NCI-H446 treated with DMSO at 0.1 percent for 48 hours (cell line): Measurements from ENCODE around the gene C1QL3.

Experiments used
- DNase-seq: peaks from one replicate; lab custom pipeline; 2025; lab: John Stamatoyannopoulos, UW

C1QL3 gene

DNA sequence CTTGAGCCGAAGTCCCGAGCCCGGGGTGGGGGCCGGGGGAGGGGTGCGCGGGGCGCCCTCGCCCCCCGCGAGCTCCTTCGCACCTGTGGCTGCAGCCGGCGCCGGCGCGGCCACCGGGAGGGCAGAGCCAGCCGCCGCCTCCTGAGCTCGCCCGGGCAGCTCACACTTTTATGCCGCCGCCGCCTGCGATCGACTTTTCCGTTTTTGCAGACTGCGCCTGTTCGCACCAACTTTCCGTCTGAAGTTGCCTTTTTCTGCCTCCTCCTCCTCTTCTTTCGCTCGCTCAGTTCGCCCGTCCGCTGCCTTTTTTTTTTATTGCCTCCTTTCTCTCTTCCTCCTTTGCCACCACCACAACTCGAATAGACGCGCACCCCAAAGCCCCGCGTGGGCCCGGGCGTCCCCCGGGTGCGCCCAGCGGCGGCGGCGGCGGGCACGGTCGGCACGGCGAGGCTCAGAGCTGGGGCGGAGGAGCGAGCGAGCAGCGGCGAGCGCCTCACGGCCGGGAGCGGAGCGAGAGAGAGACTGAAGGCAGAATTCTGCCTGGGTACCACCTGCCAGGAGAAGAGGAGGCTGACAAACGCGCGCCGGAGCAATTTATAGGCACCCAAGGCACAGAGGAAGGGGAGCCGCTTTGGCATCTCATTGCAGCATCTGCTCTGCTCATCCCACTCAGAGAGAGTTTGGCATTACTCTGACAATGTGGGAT lies at the start of gene C1QL3:
TSS of gene C1QL3 (minus strand) at position 569 of the 706 bp plus-strand sequence. CDS start 814 bp downstream, outside the sequence.
- no peak for DNase-seq

DNA sequence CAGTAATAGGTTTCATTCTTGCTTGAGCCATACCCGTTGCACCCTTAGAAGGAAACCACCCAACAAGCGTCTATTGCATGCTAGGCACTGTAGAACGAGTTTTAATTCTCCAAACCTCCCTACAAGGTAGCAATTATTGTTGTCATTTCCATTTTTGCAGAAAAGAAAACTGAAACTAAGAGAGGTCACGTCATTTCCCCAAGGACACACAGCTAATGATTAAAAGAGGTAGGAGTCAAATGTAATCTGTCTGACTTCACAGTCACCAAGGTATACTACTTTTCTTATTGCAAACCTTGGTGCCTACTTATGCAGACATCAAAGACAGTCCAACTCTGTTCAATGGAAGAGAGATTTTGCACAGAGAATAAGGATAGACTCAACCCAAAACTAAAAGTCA lies 49.1 kb upstream of the C1QL3 start:
- no peak for DNase-seq

DNA sequence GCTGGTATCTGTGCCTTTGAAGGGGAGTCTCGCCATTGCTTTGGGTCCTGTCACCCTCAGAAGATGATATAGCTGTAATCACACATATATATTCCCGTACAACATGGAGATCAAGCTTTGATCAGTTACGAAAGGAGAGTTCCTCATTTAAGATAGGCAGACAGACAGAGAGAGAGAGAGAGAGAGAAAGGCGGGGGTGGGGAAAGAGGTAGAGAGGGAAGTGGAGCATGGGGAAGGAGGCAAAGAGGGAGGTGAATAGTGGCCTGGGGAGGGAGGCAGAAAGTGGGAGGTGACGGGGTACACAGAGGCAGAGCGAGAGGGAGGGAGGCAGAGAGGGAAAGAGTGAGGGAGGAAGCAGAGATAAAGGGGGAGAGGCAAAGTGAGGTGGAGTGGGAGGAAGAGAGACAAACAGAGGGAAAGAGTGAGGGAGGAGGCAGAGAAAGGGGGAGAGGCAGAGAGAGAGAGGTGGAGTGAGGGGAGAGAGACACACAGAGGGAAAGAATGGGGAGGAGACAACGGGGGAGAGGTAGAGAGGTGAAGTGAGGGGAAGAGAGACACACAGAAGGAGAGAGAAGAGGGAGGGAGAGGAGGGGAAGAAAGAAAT lies 44.6 kb upstream of the C1QL3 start:
- no peak for DNase-seq

DNA sequence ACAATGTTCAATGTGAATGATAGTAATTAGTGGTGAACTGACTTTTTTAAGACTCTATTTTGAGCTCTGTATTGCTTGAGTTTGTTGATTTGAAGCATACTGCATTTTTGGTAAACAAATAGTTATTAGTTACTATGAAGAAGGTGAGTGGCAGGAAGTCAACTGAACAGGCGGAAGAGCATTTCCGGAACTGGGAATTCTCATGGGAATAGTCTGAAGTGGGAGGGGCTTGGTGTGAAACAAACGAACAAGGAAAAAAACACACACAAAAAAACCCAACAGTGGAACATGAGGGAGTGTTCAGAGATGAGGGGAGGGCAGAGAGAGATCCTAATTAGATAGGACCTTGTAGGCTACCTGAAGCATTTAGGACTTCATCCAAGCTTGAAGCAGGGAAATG lies 43.9 kb upstream of the C1QL3 start:
- no peak for DNase-seq

DNA sequence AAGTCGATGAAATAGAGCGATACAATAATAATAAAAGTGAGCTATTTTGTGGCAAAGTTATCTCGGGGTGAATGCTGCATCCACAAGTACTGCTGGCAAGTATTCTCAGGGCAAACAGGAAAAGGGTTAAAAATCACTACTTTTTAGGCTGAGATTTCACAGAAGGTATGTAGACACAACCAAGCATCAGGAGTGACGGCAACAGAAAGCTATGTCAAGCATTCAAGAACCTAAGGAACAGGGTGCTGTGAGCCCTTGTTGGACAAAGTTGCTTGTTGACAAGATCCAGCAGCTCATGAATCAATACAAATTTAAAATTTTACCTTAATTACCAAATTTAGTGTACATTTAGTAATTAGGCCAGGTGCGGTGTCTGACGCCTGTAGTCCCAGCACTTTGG lies 41.2 kb upstream of the C1QL3 start:
- DNase-seq, result no peak

DNA sequence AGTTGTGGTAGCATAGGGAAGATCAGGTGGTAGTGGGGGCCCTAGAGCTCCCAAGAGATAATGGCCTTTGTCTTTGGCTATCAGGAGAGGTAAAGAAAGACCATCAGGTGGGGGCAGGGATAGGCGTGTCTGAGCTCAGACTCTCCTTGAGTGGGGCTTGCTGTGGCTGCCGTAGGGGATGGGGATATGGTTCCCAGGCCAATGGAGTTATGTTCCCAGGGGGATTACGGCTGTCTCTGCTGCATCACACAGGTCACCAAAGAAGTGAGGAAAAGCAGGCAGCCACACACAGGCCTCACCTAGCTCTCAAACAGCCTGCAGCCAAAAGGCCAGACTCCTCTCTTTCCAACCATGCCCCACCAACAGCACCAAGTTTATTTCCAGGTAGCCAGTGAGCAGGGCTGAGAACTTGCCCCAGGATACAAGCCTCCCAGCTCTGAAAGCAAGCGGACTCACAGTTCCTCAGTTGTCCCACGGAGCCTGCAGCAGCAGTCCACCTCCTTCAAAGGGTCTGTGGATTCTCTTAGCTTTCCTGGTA lies 37.6 kb upstream of the C1QL3 start:
- no peak for DNase-seq

DNA sequence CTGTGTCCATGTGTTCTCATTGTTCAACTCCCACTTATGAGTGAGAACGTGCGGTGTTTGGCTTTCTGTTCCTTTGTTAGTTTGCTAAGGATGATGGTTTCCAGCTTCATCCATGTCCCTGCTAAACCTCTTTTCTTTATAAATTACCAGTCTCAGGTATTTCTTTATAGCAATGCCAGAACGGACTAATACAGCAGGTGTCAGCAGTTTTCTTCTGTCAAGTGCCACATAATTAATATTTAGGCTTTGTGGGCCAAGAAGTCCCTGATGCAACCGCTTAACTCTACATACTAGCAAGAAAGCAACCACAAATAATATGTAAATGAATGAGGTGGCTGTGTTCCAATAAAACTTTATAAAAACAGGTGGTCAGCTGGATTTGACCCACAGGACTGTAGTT lies 26.3 kb upstream of the C1QL3 start:
- no peak for DNase-seq

DNA sequence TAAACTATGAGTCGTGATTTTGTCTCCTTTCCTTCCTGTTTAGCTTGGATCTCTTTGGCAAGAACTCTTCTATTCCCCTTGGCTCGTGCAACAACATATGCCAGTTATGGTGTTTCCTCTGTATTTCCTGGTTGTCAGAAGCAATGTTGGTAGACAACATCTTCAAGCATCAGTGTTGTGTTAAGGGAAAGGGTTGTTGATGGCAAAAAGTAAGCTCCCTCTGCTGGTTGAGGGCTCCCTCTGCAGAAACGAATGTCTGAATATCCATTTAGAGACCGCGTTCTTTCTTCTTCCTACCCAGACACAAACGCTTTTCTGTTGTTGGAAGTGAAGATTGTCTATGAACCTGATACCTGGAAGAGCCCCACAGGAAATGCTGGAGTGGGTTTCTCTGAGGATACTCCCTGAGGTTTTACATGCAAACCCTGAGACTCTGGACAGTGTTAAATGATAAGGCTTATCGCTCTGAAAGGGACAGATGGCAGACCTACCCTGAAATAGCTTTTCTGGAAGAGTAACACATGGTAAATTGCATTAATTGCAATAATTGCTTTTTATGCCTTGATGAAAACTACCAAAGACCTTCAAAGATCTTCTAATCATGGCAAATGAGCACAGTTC lies 23.5 kb upstream of the C1QL3 start:
- DNase-seq, result peak; percentile 58

DNA sequence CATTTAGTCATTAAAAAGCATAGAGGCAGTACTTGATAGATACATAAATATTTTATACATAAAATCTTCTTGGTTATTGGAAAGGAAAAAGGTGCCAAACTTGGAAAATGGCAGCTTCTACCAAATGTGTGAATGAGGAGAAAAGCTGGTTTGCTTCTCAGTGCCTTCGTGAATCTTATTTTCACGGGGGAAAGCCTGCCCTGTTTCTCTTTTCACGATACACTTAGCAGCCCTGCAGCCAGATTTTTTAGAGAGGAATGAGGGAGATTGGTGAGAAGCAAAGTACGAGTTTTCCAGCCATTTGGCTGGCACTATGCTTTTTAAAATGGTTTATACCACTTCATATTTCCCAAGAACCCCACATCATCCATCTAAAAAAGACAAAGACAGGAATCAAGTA lies 22.9 kb upstream of the C1QL3 start:
- DNase-seq, result no peak

DNA sequence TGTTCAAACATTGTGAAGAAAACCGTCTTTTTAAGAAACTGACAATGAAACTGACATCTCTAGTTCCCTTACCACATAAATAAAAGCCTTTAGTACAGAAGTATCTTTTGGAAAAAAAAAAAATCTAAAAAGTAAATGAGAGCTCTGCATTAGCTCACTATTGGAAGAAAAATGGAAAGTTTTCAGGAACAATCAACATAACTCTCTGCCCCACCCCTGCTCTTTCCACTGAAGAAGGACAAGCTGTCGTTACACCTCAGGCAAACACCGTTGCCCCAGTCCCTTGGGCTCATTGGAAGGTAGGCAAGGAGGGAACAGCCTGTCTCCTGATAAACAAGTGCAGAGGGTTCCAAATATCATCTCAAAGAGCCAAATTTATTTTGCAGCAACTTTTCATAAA lies 22.4 kb upstream of the C1QL3 start:
- no peak for DNase-seq

DNA sequence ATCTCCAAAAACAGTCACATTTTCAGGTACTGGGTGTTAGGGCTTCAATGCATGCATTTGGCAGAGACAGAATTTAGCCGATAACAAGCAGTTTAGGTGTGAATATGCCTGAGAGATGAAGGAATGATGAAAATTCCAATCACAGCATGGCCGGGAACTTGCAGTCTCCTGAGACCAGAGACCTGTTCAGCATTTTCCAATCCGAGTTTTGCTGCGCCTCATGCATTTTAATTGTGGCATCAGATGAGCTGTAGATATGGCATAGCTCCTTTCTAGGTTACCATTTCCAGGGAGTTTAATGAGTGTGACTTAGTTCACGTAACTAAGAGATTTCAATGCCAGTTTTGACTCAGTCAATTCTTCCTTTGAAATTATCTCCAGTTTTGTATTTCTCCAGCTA lies 14.5 kb upstream of the C1QL3 start:
- DNase-seq, result no peak

DNA sequence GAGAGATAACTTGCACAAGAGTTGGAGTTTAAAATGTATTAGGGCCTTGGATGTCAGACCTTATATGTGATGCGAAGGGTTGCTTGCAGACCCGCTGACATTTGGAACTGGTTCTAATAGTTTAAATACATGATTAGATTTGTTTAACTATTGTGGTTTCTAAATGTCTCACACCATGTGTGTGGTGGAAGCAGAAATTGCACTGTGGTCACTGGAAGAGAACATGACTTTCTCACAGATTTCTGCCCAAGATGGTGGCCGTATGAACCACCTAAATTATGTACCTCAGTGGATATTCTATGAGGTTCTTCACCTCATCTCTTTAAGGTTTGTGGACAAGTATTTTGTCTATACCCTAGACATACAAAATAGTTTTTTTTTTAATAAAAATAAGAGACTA lies 8.2 kb upstream of the C1QL3 start:
- DNase-seq, result no peak

DNA sequence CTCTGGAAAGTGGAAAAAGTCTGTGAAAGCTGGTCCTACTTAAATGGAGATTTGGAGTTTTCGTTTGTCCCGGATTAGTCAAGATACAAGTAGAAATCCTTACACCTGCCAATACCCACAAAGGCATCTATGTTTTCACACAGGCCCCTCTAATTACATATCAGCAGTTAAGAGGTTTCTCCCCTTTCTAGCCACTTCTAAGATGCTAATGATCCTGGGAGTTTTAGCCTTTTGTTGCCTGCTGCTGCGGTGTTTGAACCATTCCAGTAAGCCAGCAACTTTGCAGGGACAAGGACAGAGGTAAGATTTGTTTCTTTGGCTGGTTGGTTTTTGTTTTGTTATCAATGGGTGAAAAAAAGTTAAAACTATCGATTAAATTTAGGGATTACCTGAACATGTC lies 5.8 kb upstream of the C1QL3 start:
- DNase-seq, result no peak

DNA sequence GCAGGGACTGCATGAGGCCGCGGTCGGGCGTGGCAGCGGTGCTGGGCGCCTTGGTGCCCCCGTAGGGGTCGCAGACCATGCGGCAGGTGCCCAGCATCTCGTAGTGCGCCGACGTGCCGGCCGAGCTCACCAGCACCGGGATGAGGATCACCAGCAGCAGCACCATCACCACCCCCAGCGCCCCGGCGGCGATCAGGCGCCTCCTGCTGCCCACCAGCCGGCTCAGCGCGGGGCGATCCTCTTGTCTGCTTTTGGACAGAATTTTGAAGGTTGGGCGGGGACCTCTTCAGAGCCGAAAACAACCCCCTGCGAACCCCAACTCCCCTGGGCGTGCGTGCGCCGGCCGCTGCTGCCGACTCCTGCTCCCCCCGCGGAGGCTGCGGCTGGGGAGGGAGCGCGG lies 779 bp downstream of the C1QL3 start:
- DNase-seq, result no peak

DNA sequence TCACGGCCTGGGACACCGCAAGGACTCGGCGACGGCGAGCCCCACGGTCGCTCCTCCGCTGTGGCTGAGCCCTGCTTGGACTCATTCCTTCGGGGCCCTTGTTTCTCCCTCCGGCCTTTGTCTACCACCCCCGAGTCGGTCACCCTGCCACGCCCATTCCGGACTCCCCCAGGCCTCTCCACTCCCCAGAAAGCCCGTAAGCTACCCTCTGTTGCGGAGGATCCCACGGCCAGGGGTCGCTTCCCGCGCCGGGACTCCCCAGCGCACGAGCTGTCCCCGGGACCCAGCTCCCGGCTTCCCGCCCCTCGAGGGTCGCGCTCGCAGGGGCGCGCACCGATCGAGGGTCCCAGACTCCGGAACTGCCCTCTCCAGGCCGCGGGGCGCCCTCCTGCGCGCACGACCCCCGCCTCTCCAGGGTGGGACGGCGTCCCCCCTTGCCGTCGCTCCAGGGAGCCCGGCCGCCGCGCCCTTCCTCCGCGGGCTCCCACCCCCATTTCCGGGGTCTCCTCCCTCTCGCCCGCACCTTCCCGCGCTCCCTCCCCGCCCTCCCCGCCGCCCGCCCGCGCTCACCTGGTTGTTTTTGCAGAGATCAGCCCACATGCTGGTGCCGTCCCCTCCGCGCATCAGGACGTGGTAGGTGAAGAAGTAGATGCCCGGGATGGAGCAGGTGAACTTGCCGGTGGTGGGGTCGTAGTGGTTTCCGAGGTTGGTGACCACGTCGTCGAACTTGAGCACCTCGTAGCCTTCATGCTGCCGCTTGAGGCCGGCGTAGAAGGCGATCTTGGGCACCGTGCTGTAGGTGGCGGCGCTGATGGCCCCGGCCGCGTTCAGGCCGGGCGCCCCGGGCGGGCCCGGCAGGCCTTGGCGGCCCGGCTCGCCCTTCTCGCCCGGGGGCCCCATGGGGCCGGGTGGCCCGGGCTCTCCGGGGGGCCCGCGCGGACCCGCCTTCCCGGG lies 1.5 kb downstream of the C1QL3 start:
- no peak for DNase-seq

DNA sequence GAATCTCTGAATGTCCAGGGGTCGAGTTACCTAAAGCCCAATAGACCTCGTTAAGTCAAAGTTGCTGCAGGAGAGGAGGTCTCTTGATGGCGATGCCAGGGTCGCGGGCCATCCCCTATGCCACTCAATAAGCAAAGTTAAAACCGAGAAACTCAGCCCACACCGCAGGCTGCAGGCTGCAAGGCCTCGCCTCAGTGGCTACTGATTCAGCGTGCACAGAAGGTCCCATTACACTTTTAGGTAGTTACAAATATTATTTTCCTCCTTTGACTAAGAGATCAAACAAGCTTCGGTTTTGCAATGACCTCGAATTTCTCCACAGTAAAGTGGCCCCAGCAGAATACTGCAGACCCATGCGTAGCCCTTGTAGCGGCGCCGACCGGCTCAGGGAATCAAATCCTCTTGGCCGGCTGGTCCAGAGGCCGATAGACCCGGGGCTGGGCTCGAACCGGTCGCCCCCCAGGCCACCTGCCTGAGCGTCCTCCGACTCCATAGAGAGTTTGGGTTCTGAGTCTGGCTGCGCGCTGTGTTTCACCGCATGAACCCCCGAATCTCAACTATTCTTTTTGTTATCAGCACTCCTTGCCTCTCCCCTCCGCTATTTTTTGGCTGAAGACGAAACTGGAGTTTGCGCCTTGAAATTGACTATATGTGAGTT lies 2.3 kb downstream of the C1QL3 start:
- DNase-seq, result no peak

DNA sequence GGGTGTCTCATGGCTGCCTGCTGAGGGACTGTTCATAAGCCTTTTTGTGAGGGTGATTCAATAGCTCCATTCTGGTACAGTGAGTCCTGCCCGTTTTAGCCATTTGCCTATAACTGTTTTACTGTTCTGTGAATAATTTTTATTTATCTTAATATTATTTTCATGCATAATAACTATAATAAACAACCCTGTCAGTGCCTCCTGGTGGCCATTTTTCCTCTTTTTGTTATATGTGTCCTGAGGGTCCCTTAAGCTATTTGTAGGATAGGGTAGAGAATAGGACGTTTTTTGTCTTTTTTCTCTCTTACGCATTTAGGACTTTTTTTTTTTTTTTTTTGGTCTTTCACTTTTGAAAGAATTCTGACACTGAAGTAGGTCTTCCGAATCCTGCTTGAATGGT lies 2.9 kb downstream of the C1QL3 start:
- DNase-seq, result no peak

DNA sequence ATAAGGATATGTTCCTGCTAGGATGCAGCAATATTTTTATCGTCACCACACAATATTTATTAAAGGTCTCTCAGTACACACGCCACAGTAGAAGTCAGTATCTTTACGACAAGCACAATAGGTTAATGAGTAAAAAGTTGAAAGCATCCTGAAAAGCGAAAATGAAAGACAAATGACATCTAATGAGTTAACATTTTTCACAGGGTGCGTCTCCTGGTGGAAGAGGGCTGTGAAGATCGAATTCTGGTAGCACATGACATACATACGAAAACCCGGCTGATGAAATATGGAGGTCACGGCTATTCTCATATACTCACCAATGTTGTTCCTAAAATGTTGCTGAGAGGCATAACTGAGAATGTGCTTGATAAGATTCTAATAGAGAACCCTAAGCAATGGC lies 10.8 kb downstream of the C1QL3 start:
- no peak for DNase-seq

DNA sequence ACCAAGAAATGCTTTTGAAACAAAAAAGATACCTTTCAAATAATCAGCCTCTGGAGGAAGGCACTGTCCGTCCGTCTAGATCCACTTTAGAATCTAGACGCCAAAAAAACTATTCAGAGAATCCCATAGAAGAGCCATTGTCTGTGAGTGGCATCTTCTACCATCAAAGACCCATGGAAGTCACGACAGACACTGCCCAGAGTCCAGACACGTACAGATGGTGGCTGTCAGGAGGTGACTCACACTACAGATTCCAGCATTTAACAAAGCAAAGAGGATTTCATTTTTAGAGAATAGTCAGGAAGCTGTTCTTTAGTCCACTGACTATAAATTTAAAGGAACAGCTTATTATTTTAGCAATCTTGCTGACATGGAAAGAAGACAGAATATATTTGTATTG lies 11.7 kb downstream of the C1QL3 start:
- DNase-seq, result no peak

DNA sequence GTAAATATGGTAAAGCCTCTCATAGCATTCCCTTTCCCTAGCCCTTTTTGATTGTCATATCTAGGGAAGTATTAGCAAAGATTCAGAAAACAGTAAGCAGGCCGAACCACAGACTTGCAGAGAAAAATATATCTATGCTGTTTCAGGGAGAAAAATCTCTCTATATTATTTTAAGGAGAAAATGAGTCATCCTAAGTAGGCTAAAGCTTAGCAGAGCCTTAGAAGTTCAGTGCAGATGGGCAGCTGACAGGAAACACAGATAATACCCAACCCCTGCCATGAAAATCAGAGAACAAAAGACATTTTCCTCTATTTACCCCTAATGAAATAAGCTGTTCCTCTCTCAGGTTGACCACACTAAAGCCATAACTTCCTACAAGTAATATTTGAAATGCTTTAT lies 16.5 kb downstream of the C1QL3 start:
- DNase-seq, result no peak

DNA sequence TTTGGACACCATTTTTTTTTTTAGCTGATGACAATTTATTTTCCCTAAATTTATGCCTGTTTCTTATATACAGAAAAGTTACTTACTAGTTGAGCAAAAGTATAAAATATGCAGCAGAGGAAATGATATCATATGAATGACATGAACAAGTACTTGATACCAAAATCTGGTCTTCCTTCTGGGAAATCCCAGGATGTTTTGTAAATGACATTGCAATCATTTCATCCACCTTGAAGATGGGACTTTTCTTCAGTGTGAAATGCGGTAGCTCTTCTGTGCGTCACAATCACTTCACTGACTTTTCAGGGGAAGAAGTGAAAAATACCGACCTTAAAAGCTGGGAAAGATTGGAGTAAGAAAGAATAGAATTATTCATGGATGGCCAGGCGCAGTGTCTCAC lies 23.8 kb downstream of the C1QL3 start:
- DNase-seq, result no peak
